Hematopoietic multipotent progenitor cell treated with erythropoietin and hydrocortisone succinate and interleukin-3 and kit ligand, for 8 days (in vitro differentiated cells): ENCODE results near the gene RPS6KA5.
A peak's percentile ranks its signal among the peaks of the same experiment; 100 is the strongest.
"Not testable (repeated sequence)": the region's sequence is repeated elsewhere in the genome, so short reads cannot be mapped to it uniquely, and the experiment has no call there.

Source experiments
- DNase-seq: peaks from one replicate; pipeline ENCODE4 v3.0.0-alpha.2; 2015

The RPS6KA5 gene

GRCh38 chr14:90980636-90981035 lies 79.8 kb downstream of the RPS6KA5 start:
- DNase-seq: not testable (repeated sequence)

DNA sequence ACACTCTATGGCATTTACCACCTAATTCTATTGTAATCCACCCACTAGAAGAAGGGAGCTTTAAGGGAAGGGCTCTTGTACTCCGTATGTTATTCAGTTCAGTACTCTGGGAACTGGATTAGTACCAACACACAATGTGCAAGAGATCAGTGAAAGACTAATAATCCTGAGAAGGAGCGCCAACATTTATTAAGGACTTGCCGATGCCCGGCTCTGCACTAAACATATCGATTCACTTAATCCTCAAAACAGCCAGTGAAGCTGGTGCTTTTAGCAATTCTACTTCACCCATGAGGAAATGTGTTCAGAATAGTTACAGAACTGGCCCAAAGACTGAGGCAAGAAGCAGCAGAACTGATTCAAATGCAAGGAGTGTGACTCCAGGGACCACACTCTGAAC lies 80.9 kb downstream of the RPS6KA5 start:
- DNase-seq: no peak

DNA sequence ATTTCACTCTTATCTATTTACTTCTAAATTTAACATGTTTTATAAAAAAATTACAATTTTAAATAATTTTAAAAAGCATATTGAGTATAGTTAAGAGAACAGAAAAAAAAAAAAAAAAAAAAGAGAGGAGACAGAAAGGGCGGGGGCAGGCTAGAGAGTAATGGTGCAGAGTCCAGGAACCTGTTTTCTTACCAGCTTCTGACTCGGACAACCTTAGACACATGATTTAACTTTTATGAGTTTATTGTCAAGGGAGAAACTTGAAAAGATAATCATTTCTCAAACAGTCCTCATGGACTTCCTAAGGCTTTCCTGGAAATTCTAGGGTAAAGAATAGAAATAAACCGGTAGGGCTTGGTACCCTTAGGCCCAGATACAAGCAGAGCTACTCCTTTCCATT lies 84.3 kb downstream of the RPS6KA5 start:
- DNase-seq: no peak

- no peak for DNase-seq
These were observed 88.8 kb downstream of the RPS6KA5 start for GRCh38 chr14:90971687-90972086.

- DNase-seq: peak; percentile 31
These were observed 90.3 kb downstream of the RPS6KA5 start for GRCh38 chr14:90970167-90970600.

GRCh38 chr14:90969531-90970166 lies 90.8 kb downstream of the RPS6KA5 start:
- no peak for DNase-seq

GRCh38 chr14:90968025-90968424 lies 92.4 kb downstream of the RPS6KA5 start:
- DNase-seq: peak; percentile 8

GRCh38 chr14:90966493-90966892 lies 93.9 kb downstream of the RPS6KA5 start:
- no peak for DNase-seq

DNA sequence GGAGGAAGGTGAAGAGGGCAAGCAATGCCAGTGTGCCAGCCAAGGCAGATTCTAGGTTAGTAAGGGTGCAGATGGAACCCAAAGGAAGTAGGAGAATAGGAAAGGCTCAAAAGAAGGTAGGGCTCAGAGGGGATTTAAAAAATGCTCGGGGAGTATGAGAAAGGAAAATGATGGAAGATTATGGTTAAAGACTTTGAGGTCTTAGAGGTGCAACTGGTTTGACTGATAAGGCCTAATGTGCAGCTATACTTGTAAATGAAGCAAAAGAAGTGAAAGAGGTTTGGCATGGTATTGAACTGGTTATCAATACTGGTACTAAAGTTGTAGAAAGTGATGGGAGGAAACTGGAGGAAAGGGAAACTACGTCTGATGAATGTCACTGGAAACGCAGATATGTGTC lies 94.7 kb downstream of the RPS6KA5 start:
- DNase-seq: no peak

GRCh38 chr14:90963343-90963742 lies 97.1 kb downstream of the RPS6KA5 start:
- no peak for DNase-seq

DNA sequence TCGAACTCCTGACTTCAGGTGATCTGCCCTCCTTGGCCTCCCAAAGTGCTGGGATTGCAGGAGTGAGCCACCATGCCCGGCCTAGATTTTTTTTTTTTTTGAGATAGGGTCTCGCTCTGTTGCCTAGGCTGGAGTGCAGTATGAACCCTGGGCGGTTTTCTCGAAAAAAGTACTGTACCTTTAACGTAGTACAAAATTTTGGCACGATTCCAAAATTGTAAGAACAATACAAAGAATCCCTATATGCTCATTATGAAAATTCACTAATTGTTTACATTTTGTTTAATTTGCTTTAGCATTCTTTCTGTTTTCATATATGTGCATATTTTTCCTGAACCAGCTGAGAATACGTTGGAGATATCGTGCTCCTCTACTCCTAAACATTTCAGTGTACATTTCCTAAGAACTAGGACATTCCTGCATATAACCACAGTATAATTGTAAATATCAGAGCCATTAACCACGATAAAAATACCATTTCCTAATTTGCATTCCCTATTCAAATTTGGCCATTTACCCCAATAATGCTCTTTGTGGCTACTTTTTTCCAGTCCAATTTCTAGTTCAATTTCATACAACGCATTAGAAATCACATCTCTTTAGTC lies 97.8 kb downstream of the RPS6KA5 start:
- DNase-seq: no peak

DNA sequence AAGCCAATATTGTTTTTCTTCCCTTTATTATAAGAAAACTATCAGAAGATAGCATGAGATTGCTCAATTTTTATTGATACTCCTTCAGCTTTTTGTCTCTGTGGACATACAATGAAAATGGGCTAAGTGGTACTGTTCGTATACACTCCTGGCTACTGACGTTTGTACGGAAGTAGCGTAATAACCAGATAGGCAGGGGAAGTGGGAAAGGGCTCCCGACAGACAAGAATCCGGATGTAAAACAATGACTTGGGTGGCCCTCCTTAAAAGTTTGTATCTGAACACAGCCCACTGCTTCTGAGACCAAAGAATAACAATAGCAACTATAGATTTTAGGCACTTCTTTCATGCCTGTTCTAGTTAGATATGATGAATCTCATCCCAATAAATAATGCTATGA lies 99.6 kb downstream of the RPS6KA5 start:
- DNase-seq: no peak

GRCh38 chr14:90959344-90959743 lies 101.1 kb downstream of the RPS6KA5 start:
- DNase-seq: no peak

DNA sequence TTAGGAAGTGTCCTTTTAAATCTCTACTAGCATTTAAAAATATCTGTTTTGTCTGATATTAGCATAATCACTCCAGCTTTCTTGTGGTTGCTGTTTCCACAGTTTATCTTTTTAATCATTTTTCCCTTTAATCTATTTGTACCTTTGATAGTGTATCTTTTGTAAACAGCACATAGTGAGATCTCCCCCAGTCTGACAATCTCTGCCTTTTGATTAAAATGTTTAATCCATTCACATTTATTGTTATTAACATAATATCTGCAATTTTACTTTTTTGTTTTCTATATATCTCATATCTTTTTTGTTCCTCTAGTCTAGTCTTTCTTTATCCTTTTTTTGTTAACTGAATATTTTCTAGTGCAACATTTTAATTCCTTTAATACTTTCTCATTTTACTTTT lies 104.2 kb downstream of the RPS6KA5 start:
- no peak for DNase-seq

- DNase-seq: peak; percentile 65
These were observed 106.8 kb downstream of the RPS6KA5 start for GRCh38 chr14:90953643-90954042.

DNA sequence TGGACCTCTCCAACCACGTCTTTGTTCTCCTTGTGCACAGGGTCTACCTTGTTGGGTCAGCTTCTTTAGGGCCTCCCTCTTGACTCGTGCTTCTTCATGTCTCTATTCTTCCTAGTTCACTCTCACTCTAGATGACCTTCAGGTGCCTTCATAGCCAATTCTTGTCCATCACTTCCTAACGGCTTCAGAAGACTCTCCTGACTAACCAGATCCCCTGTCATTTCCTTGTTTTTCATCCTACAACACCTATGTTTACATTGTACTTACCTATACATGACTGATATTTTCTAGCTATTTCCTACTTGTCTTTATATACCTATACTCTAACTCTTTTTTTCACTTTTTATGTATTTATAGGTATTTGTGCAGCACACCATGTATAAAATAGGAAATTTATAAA lies 117.1 kb downstream of the RPS6KA5 start:
- no peak for DNase-seq

- DNase-seq: no peak
These were observed 117.9 kb downstream of the RPS6KA5 start for GRCh38 chr14:90942511-90942910.

DNA sequence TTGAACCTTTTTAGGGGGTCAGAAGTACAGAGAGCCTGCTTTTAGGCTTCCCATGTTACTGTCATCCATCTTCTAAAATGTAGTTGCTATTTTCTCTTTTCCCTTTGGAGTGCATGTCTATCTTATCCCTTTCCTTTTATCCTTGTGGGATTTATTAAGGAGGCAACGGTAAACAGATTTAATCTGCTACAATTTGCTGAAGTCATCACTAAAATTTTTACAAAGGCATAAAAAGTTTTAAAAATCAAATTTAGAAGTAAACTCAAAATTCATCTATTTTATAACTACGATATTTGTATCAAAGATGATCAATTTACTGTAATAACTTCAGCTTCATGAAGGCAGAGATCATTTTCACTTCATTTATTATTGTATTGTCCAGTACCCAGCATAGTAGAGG lies 118.7 kb downstream of the RPS6KA5 start:
- DNase-seq: no peak

- no peak for DNase-seq
These were observed 120.0 kb downstream of the RPS6KA5 start for GRCh38 chr14:90940318-90940962.

DNA sequence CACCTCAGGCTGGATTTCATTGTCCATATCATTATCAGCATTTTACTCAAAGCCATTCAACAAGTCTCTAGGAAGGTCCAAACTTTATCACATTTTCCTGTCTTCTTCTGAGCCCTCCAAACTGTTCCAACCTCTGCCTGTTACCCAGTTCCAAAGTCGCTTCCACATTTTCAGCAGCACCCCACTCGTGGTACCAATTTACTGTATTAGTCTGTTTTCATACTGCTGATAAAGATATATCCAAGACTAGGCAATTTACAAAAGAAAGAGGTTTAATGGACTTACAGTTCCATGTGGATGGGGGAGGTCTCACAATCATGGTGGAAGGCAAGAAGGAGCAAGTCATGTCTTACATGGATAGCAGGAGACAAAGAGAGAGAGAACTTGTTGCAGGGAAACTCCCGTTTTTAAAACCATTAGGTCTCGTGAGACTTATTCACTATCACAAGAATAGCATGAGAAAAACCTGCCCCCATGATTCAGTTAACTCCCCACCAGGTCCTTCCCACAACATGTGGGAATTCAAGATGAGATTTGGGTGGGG lies 121.1 kb downstream of the RPS6KA5 start:
- not testable (repeated sequence) for DNase-seq

GRCh38 chr14:90938615-90939014 lies 121.8 kb downstream of the RPS6KA5 start:
- DNase-seq: no peak

GRCh38 chr14:90936757-90937440 lies 123.5 kb downstream of the RPS6KA5 start:
- no peak for DNase-seq

DNA sequence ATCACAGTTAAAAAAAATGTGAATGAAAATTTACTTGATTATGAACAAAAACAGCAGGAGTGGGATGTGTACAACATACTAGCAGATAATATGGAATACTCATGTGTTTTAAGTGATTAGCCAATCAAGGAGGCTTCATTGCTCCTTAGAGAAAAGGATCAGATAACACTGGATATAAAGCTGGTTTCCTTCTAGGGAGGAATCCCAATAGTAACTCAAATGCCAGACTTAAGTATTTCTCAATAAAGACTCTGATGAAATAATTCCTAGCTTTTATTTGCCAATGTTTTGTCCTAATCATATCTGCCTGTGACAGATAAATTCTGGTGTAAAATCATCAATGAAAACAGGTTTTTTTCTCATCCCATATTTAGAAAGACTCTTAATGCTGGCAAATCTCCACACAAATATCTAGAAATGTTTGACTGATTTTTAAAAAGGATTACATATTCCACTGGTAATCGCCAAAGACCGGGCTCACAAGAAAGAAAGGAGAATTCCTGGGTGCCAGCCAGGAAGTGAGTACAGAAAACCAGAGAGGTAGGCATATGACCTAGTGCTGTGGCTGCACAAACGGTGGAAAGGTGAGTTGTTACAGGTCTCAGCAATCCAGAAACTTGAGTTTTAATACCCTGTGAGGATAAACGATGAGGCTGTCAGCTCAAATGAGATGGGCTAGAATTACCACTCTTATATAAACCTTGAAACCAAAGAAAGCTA lies 135.7 kb downstream of the RPS6KA5 start:
- no peak for DNase-seq
